ENCODE data around the gene ACCSL. TPM values are rescaled to one million over a fixed set of nuclear protein-coding genes. Genes with fewer than 3 reads are reported as not detected.

ACCSL gene
- not detected in 2 replicates for total RNA-seq

DNA sequence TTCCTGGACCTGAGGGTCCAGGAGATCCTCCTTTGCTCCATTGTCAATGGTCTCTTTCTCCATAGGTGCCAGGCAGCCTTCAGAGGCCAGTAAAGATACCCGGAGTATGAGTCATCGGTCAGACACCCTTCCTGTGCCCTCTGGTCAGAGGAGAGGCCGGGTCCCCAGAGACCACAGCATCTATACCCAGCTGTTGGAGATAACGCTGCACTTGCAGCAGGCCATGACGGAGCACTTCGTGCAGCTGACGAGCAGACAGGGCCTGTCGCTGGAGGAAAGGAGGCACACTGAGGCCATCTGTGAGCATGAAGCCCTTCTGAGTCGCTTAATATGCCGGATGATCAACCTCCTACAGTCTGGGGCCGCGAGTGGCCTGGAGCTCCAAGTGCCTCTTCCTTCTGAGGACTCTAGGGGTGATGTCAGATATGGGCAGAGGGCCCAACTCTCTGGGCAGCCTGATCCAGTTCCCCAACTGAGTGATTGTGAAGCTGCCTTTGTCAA is at the start of gene ACCSL:
Gene ACCSL, plus strand, starts transcription at position 51 of the 501 bp plus-strand sequence. Its CDS starts 56 bp downstream, at position 107.

GRCh38 chr11:44065841-44066731 is 18.3 kb downstream of the ACCSL start, which contains the start of gene ACCS:
Gene ACCS, plus strand, starts transcription at chr11:44066270. Its CDS starts 1,358 bp downstream, at chr11:44067628.

GRCh38 chr11:44095506-44096359 is 48.0 kb downstream of the ACCSL start, which contains the start of gene EXT2:
Gene EXT2, plus strand, starts transcription at chr11:44095678. Its CDS starts 12,035 bp downstream, at chr11:44107713.

Other genes starting within 250 kb of the ACCSL start
- 34.1 and 37.3 TPM in 2 replicates for gene ALKBH3, start 167.2 kb upstream of the ACCSL start, total RNA-seq
- gene C11orf96, start 105.3 kb upstream of the ACCSL start, total RNA-seq = 11.5 and 14.5 TPM in 2 replicates
- 7.3 and 15.4 TPM in 2 replicates for gene ACCS, start 18.3 kb downstream of the ACCSL start, total RNA-seq
- gene EXT2, start 47.7 kb downstream of the ACCSL start, total RNA-seq = 103 and 111 TPM in 2 replicates